ENCODE measurements around the gene PLK2. TPM values are rescaled to one million over a fixed set of nuclear protein-coding genes. Genes with fewer than 3 reads are reported as not detected.

The PLK2 gene
- total RNA-seq, 1 donor from 2014 or later = 53.4 TPM

DNA sequence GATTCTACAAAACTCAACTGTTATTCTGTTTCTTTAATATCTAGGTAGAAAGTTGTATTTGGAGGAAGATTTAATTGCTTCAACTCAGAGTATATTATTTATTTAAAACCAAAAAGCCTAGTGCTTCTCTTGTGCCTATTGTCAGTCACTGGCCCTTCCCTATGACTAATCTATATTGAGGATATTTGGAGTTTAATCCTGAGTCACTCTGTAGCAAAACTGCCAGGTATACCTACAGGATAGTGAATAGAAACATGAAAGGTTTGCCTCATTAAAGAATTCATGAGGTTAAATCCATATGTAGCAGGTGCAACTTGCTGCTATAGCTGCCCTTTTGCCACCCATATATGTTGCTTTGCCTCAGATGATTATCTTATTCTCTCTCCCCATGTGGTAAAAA, 15.1 kb downstream of the PLK2 start:
- Mint-ChIP-seq H3K4me1 (ENCODE audit: low read depth) (peaks cover 13% of the 10 kb centered on the region), H3K27ac (no peak overlapping the region), H3K4me3 (ENCODE audit: low read depth) (no peak overlapping the region), H3K36me3 (ENCODE audit: insufficient read depth) (peaks cover 4% of the 10 kb centered on the region), H3K9me3 (ENCODE audit: low read depth) (peaks cover 7% of the 10 kb centered on the region), H3K27me3 (no peaks in the 10 kb centered on the region)
- TF ChIP-seq, protein P1, sequence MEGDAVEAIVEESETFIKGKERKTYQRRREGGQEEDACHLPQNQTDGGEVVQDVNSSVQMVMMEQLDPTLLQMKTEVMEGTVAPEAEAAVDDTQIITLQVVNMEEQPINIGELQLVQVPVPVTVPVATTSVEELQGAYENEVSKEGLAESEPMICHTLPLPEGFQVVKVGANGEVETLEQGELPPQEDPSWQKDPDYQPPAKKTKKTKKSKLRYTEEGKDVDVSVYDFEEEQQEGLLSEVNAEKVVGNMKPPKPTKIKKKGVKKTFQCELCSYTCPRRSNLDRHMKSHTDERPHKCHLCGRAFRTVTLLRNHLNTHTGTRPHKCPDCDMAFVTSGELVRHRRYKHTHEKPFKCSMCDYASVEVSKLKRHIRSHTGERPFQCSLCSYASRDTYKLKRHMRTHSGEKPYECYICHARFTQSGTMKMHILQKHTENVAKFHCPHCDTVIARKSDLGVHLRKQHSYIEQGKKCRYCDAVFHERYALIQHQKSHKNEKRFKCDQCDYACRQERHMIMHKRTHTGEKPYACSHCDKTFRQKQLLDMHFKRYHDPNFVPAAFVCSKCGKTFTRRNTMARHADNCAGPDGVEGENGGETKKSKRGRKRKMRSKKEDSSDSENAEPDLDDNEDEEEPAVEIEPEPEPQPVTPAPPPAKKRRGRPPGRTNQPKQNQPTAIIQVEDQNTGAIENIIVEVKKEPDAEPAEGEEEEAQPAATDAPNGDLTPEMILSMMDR (IDR thresholded peaks at IDR 0.05; ENCODE audit: unreplicated experiment) = no peak
- DNase-seq (ENCODE audit: low spot score, unreplicated experiment) = no peak

DNA sequence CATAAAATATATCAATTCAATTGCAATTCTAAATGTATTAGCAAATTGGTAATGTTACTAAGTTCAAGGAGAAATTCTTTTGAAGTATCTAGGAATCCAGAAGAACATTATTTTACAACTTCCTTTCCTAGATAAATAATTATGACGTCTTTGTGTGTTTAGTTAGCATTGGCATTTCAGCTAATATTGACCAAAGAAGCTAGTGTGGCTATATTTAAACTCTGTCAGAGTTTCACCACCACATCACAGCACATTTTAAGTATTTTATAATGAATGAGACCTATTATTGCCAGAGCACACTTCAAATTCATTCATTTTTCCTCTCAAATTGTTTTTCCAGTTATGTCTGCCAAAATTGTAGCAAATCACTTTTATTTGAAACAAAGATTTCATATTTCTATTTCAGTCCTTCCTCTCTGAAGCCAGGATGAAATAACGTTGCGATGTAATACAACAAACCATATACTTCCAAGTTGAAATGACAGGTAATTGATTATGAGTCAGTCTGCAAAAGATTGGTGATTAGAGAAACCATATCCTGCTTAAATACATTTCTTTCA, 18.9 kb downstream of the PLK2 start:
- TF ChIP-seq, protein P1 (IDR thresholded peaks at IDR 0.05; ENCODE audit: unreplicated experiment) = no peak
- no peak for DNase-seq (ENCODE audit: low spot score, unreplicated experiment)
- H3K4me3 Mint-ChIP-seq (ENCODE audit: low read depth) = no peak overlapping the region
- peaks cover 24% of the 10 kb centered on the region for H3K4me1 Mint-ChIP-seq (ENCODE audit: low read depth)
- peaks cover 2% of the 10 kb centered on the region for H3K9me3 Mint-ChIP-seq (ENCODE audit: low read depth)
- no peaks in the 10 kb centered on the region for H3K36me3 Mint-ChIP-seq (ENCODE audit: insufficient read depth)
- no peaks in the 10 kb centered on the region for H3K27me3 Mint-ChIP-seq
- H3K27ac Mint-ChIP-seq = no peak overlapping the region

DNA sequence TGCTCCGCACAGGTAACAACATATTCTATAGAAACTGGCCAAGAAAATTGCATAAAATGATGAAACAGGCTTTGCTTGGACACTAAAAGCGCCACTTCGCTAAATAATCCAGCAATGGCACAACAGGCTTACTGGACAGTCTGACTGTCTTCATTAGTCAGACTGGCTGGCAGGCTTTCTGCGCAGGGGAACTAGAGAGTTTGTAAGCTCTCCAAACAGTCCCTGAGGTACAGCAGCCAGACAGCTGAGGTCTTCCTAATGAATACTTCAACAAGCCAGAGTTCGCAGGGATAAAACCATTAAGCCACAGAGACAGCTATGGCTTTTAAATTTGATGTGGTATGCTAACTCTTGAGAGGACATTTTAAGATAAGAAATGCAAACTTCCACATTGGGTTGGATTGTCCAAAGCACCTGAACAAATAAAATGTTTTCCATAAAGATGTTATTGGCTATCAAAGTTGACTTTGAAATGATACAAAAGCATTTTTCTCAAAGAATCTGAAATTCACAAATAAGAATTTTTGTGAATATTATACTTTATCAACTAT, 20.7 kb downstream of the PLK2 start:
- Mint-ChIP-seq H3K27me3 (no peaks in the 10 kb centered on the region), H3K27ac (peak overlapping the region; percentile 3), H3K4me1 (ENCODE audit: low read depth) (peaks cover 24% of the 10 kb centered on the region), H3K4me3 (ENCODE audit: low read depth) (no peak overlapping the region), H3K36me3 (ENCODE audit: insufficient read depth) (no peaks in the 10 kb centered on the region), H3K9me3 (ENCODE audit: low read depth) (peaks cover 2% of the 10 kb centered on the region)
- no peak for DNase-seq (ENCODE audit: low spot score, unreplicated experiment)
- TF ChIP-seq, protein P1 (IDR thresholded peaks at IDR 0.05; ENCODE audit: unreplicated experiment) = no peak

DNA sequence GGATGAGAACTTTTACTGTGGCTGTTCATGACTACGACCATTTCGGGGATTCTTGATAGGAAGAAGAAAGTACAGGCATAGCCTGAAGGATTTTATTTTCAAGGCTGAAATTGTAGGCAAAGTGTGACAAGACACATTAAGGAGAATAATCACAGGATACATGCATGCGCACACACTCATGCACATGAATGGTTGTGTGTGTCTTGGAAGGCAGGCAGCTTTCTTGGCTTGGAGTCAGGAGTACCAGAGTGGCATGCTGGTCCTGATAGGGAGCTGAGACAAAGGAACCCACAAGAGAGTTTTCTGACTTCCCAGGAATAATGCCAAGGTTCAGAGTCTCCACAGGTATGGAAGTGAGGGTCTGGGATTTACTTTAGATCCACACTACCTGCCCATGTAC, 22.2 kb downstream of the PLK2 start:
- H3K4me1 Mint-ChIP-seq (ENCODE audit: low read depth) = peaks cover 24% of the 10 kb centered on the region
- no peak overlapping the region for H3K27ac Mint-ChIP-seq

DNA sequence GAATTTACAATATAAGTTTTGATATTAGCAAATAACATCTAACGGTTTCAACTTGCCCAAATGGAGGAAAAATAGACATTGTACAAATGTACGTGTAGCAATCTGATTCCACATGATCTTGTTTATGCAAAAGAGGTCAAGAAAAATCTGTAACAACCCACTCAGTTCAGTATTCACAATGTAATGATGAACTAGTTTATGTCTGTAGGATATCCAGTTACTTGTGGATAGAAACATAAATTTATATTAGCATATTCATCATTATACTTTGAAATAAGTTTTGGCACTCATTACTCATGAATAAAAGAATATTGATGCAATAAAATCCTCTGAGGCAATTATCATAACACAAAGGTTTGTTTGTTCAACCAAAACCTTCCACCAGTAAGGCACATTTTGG, 28.1 kb downstream of the PLK2 start:
- Mint-ChIP-seq H3K4me1 (ENCODE audit: low read depth) (no peaks in the 10 kb centered on the region), H3K27me3 (no peaks in the 10 kb centered on the region), H3K27ac (no peak overlapping the region), H3K4me3 (ENCODE audit: low read depth) (no peak overlapping the region), H3K36me3 (ENCODE audit: insufficient read depth) (no peaks in the 10 kb centered on the region), H3K9me3 (ENCODE audit: low read depth) (no peaks in the 10 kb centered on the region)
- TF ChIP-seq, protein P1 (IDR thresholded peaks at IDR 0.05; ENCODE audit: unreplicated experiment) = no peak
- DNase-seq (ENCODE audit: low spot score, unreplicated experiment) = no peak

More for the DNA sequence above, 22.2 kb downstream of the PLK2 start:
- Mint-ChIP-seq H3K9me3 (ENCODE audit: low read depth) (no peaks in the 10 kb centered on the region), H3K4me3 (ENCODE audit: low read depth) (no peak overlapping the region), H3K36me3 (ENCODE audit: insufficient read depth) (no peaks in the 10 kb centered on the region), H3K27me3 (no peaks in the 10 kb centered on the region)
- no peak for DNase-seq (ENCODE audit: low spot score, unreplicated experiment)
- TF ChIP-seq, protein P1 (IDR thresholded peaks at IDR 0.05; ENCODE audit: unreplicated experiment) = no peak

Data from progenitor cell of endocrine pancreas (in vitro differentiated cells).